Activated effector memory CD4-positive, alpha-beta T cell treated with Interleukin-2 at 50 U/mL for 16 hours (primary cell): Measurements from ENCODE around the gene AKT3.
"Not testable (repeated sequence)": the region's sequence is repeated elsewhere in the genome, so short reads cannot be mapped to it uniquely, and the experiment has no call there.

Experiments
- DNase-seq: peaks from one replicate; pipeline ENCODE4 v3.0.0-alpha.2; 2020

The AKT3 gene

DNA sequence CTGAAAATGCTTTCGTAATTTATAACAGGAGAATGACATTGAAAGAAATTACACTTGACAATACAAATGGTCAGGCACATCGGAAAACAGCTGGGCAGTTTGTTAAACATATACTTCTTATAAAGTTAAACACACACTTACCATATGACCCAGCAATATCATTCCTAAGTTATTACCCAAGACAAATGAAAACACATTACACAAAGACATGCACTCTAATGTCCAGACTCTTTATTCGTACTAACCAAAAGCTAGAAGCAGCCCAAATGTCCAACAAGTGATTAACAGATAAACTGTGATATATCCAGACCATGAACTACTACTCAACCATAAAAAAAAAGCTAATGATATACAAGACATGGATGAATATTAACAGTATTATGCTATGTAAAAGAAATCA, 8.5 kb downstream of the AKT3 start:
- DNase-seq, result no peak

- no peak for DNase-seq
These were observed 12.0 kb downstream of the AKT3 start for GRCh38 chr1:243837907-243838535.

- DNase-seq, result no peak
These were observed 15.9 kb downstream of the AKT3 start for GRCh38 chr1:243834130-243834529.

DNA sequence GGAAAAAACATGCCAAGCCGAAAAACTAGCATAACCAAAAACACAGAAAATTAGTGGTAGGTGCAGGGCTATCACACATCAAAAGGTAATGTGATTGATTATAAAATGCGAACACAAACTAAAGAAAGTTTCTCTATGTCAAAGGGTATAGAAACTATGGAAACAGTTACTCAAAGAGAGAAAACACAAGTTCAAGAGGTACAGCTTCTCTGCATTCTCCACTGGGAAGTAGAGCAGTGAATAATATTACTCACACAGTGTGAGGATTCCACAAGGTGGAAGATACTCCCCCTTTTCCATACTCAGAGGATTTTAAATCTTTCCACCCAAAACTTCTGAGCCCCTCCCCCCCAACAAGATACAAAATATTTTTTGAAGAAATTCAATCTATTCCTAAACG, 18.6 kb downstream of the AKT3 start:
- DNase-seq, result no peak

GRCh38 chr1:243827206-243827605, 22.8 kb downstream of the AKT3 start:
- DNase-seq, result no peak

DNA sequence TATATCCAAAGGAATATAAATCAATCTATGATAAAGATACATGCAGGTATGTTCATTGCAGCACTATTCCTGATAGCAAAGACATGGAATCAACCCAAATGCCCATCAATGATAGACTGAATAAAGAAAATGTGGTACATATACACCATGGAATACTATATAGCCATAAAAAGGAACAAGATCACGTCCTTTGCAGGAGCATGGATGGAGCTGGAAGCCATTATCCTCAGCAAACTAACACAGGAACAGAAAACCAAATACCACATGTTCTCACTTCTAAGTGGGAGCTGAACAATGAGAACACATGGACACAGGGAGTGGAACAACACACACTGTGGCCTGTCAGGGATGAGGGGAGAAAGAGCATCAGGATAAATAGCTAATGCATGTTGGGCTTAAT, 25.1 kb downstream of the AKT3 start:
- DNase-seq, result not testable (repeated sequence)

DNA sequence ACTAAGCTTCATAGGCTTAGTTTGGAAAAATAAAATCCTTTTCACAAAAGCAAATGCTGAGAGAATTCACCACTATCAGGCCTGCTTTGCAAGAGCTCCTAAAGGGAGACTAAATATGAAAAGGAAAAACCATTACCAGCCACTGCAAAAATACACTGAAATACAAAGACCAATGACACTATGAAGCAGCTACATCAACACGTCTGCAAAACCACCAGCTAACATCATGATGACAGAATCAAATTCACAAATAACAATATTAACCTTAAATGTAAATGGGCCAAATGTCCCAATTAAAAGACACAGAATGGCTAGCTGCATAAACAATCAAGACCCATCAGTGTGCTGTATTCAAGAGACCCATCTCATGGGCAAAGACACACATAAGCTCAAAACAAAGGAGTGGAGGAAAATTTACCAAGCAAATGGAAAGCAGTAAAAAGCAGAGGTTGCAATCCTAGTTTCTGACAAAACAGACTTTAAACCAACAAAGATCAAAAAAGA, 28.8 kb downstream of the AKT3 start:
- DNase-seq, result no peak

- DNase-seq, result no peak
These were observed 30.6 kb downstream of the AKT3 start for GRCh38 chr1:243819438-243819839.

DNA sequence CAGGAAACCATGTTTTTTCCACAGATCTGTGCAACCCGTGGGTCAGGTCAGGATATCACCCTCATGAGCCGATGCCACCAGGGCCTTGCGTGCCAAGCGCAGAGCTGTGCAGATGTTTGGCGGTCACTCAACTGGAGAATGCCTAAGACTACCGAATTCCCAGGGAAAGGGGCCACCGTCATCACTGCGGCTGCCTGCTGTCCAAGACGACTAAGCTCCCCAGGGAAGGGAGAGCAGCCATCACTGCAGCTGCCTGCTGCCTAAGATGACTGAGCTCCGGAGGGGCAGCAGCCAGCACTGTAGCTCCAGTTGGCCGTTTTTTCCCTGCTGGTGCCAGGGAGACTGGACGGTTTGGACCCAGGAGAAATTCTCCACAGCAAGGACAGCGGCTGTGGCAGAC, 31.1 kb downstream of the AKT3 start:
- no peak for DNase-seq

GRCh38 chr1:243814718-243815117, 35.3 kb downstream of the AKT3 start:
- DNase-seq, result no peak

- DNase-seq, result peak; percentile 13
These were observed 42.7 kb downstream of the AKT3 start for GRCh38 chr1:243807346-243807745.

DNA sequence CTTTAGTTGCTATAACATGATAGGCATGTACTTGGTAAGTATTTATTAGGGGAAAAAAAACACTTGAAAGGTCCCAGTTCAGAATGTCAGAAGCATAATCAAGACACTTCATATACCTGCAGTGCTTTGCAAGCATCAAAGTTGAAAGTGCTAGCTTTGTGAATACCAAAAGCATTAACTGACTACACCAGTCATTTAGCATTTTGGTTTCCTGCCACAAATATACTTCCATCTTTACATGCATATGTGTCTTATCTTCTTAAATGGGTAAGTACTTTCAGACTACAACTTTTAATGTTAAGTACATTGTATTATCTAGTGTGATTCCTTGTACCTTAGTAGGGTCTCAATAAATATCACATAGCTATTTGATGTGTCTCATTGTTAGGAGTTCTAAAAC, 43.7 kb downstream of the AKT3 start:
- no peak for DNase-seq

GRCh38 chr1:243802736-243803135, 47.3 kb downstream of the AKT3 start:
- no peak for DNase-seq

GRCh38 chr1:243801378-243801777, 48.7 kb downstream of the AKT3 start:
- no peak for DNase-seq

- no peak for DNase-seq
These were observed 50.1 kb downstream of the AKT3 start for GRCh38 chr1:243799908-243800307.

DNA sequence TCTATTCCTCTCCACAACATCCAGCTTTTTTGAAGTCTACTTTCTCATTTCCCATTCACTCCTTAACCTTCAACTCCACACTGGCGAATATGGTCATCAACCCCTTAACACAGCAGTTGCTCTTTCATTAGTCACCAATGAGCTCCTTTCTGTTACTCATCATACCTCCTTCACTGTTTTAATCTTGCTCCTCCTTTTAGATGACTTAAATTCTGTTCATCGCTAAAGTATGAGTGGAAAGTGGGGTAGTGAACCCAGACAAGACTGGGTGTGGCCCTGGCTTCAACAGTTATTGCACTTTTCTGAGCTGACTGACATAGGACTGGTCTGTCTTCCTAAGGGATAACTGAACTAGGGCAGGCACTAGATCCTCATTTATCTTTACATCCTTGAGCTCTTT, 51.3 kb downstream of the AKT3 start:
- DNase-seq, result no peak

DNA sequence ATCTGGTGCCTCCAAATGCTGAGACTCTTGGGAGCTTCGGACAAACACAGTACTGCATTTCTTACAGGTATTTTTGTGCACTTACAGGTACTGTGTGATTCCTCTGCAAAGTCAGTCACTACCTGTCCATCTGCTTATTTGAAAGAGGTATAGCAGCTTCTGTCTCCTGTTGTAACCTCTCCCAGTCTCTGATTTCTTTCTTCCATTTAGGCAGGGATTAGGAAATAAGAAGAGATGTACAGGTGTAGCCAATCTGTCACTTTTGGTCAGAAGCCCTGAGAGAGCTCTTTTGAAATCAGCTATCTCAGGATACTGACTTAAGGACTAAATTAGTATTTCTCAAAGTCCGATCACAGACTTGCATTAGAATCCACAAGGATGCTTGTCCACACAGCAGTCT, 54.0 kb downstream of the AKT3 start:
- no peak for DNase-seq

DNA sequence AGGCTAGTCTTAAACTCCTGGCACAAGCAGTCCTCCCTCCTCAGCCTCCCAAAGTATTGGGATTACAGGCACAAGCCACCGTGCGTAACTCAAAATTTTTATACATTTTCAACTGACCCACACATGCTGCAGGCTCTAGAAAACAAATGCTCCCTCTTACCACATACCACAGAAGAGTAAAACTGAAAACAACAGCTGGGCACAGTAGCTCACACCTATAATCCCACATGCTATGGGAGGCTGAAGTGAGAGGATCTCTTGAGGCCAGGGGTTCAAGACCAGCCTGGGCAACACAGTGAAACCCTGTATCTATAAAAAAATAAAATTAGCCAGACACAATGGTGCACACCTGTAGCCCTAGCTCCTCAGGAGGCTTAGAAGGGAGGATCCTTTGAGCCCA, 56.7 kb downstream of the AKT3 start:
- no peak for DNase-seq

- DNase-seq, result no peak
These were observed 57.2 kb downstream of the AKT3 start for GRCh38 chr1:243792891-243793290.

- no peak for DNase-seq
These were observed 57.6 kb downstream of the AKT3 start for GRCh38 chr1:243792401-243792800.

- DNase-seq, result no peak
These were observed 58.3 kb downstream of the AKT3 start for GRCh38 chr1:243791586-243792267.

- DNase-seq, result no peak
These were observed 59.6 kb downstream of the AKT3 start for GRCh38 chr1:243790404-243790803.

DNA sequence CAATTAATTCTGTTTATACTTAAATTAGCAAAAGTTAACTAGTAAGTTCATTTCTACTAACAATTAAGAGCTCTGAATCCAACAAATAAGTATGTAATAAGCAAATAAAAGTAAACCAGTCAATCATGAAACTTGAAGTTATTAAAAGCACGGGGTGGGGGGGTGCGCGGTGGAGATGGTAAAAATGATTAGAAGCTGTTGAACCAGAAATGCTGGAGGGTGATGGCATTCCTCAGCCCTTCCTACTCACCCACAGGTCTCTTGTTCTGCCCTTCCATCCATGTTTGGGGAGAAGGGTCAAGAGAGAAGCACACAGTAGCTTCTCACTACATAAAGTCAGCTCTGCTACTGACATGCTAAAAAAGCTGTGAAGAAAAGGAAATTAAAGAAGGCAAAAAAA, 63.5 kb downstream of the AKT3 start:
- no peak for DNase-seq

- DNase-seq, result no peak
These were observed 65.5 kb downstream of the AKT3 start for GRCh38 chr1:243784506-243784905.

- no peak for DNase-seq
These were observed 66.3 kb downstream of the AKT3 start for GRCh38 chr1:243783714-243784113.
